ENCODE data around the gene ZAR1.

ZAR1 gene

GRCh38 chr4:48490680-48491513 is 845 bp downstream of the ZAR1 start:
- no peak for DNase-seq (ENCODE audit: low spot score)

- no peak for DNase-seq (ENCODE audit: low spot score)
These were observed 1.6 kb downstream of the ZAR1 start for GRCh38 chr4:48491514-48492176.

GRCh38 chr4:48493452-48494100 is 3.5 kb downstream of the ZAR1 start:
- DNase-seq (ENCODE audit: low spot score), result no peak

- no peak for DNase-seq (ENCODE audit: low spot score)
These were observed 5.9 kb downstream of the ZAR1 start for GRCh38 chr4:48495941-48496340.

- no peak for DNase-seq (ENCODE audit: low spot score)
These were observed 8.8 kb downstream of the ZAR1 start for GRCh38 chr4:48498895-48499294.

GRCh38 chr4:48499551-48500066 is 9.6 kb downstream of the ZAR1 start:
- peak; percentile 48 for DNase-seq (ENCODE audit: low spot score)

GRCh38 chr4:48503233-48504025 is 13.4 kb downstream of the ZAR1 start:
- DNase-seq (ENCODE audit: low spot score), result no peak

- DNase-seq (ENCODE audit: low spot score), result no peak
These were observed 13.9 kb downstream of the ZAR1 start for GRCh38 chr4:48504026-48504330.

GRCh38 chr4:48504352-48504751 is 14.3 kb downstream of the ZAR1 start:
- peak; percentile 14 for DNase-seq (ENCODE audit: low spot score)

- no peak for DNase-seq (ENCODE audit: low spot score)
These were observed 16.7 kb downstream of the ZAR1 start for GRCh38 chr4:48506716-48507115.

GRCh38 chr4:48509543-48509942 is 19.5 kb downstream of the ZAR1 start:
- no peak for DNase-seq (ENCODE audit: low spot score)

- DNase-seq (ENCODE audit: low spot score), result no peak
These were observed 28.1 kb downstream of the ZAR1 start for GRCh38 chr4:48518143-48518542.

- no peak for DNase-seq (ENCODE audit: low spot score)
These were observed 36.4 kb downstream of the ZAR1 start for GRCh38 chr4:48526406-48526805.

GRCh38 chr4:48538358-48538757 is 48.3 kb downstream of the ZAR1 start:
- no peak for DNase-seq (ENCODE audit: low spot score)

GRCh38 chr4:48539597-48539996 is 49.5 kb downstream of the ZAR1 start:
- DNase-seq (ENCODE audit: low spot score), result no peak

GRCh38 chr4:48542888-48543287 is 52.8 kb downstream of the ZAR1 start:
- DNase-seq (ENCODE audit: low spot score), result no peak

- no peak for DNase-seq (ENCODE audit: low spot score)
These were observed 53.7 kb downstream of the ZAR1 start for GRCh38 chr4:48543796-48544195.

Data from activated CD4-positive, alpha-beta T cell treated with anti-CD3 and anti-CD28 coated beads, Interleukin-2, Interleukin-4, amounts not matched to agents 100 ng/mL and 50 ng/mL, durations not matched to agents 16 hours and 8 hours (primary cell).